Lower lobe of right lung (tissue), 2 donors: ENCODE measurements around the gene ST8SIA5. TPM values are rescaled to one million over a fixed set of nuclear protein-coding genes. Genes with fewer than 3 reads are reported as not detected.

Experiments
- ATAC-seq, 2 donors: fragments of 200-7000 bp; cut with Tn5 transposase; one replicate each; pipeline ENCODE4 v1.9.1; 2020 to 2022; ENCODE audit warnings: mild to moderate bottlenecking in 2 of 2, moderate library complexity in 2 of 2
- DNase-seq: peaks from one replicate; pipeline ENCODE4 v3.0.0-alpha.2; 2020
- H3K27ac ChIP-seq: fragments of 200-600 bp; one replicate; pipeline ENCODE4 v1.8.0; 2022
- H3K27me3 ChIP-seq: fragments of 200-600 bp; one replicate; pipeline ENCODE4 v1.8.0; 2022; ENCODE audit warnings: low read depth
- H3K36me3 ChIP-seq: fragments of 200-600 bp; one replicate; pipeline ENCODE4 v1.8.0; 2022; ENCODE audit warnings: mild to moderate bottlenecking
- H3K4me1 ChIP-seq: fragments of 200-600 bp; one replicate; pipeline ENCODE4 v1.8.0; 2022
- H3K4me3 ChIP-seq: fragments of 200-600 bp; one replicate; pipeline ENCODE4 v1.8.0; 2022; ENCODE audit warnings: mild to moderate bottlenecking
- H3K9me3 ChIP-seq: fragments of 200-600 bp; one replicate; pipeline ENCODE4 v1.8.0; 2022
- CTCF ChIP-seq: fragments of 200-600 bp; IDR thresholded peaks from one replicate; pipeline ENCODE4 v1.8.0; 2022; ENCODE audit warnings: antibody characterized with exemption, mild to moderate bottlenecking
- intact Hi-C: fragments of 100-400 bp; cut with DNase I; formaldehyde crosslinking; loops from one replicate; pipeline ENCODE4 v1.11.0; 2022
- total RNA-seq: library from RNA; stranded (reverse); fragmentation: NEBNext Ultra II Directional; extraction: Animal tissue kit (Norgen Biotek cat#: 25700); gene quantifications from one replicate; pipeline ENCODE4 v1.2.1, GENCODE V29; 2021
- donor health status: DM: no; HTN: yes; CAD: no; lungs with severe emphysema.

The ST8SIA5 gene
- total RNA-seq, 1 donor from 2014 or later, result not detected

GRCh38 chr18:46764586-46764985 lies 7.7 kb upstream of the ST8SIA5 start:
- ATAC-seq, result no peak
- Histone ChIP-seq H3K9me3 (no peaks in the 10 kb centered on the region), H3K4me1 (no peaks in the 10 kb centered on the region), H3K27ac (no peak overlapping the region), H3K36me3 (no peaks in the 10 kb centered on the region), H3K27me3 (peaks cover 12% of the 10 kb centered on the region), H3K4me3 (no peak overlapping the region)
- intact Hi-C loops, result no loop called here
- no peak for DNase-seq
- no peak for TF ChIP-seq CTCF

GRCh38 chr18:46761059-46761769 lies 4.4 kb upstream of the ST8SIA5 start:
- intact Hi-C loops, result no loop called here
- DNase-seq (no peak), ATAC-seq (no peak)
- Histone ChIP-seq H3K4me3 (no peak overlapping the region), H3K4me1 (peaks cover 19% of the 10 kb centered on the region), H3K9me3 (no peaks in the 10 kb centered on the region), H3K36me3 (no peaks in the 10 kb centered on the region), H3K27ac (no peak overlapping the region), H3K27me3 (peaks cover 44% of the 10 kb centered on the region)
- TF ChIP-seq CTCF, result no peak

- peaks cover 22% of the 10 kb centered on the region for H3K4me1 ChIP-seq
- peaks cover 57% of the 10 kb centered on the region for H3K27me3 ChIP-seq
Observed at GRCh38 chr18:46759890-46760289, 3.0 kb upstream of the ST8SIA5 start.

GRCh38 chr18:46756025-46756558 lies 761 bp downstream of the ST8SIA5 start:
- intact Hi-C loops, result no loop called here
- TF ChIP-seq CTCF, result no peak

More at GRCh38 chr18:46759890-46760289, 3.0 kb upstream of the ST8SIA5 start:
- ATAC-seq (no peak), DNase-seq (no peak)
- Histone ChIP-seq H3K4me3 (no peak overlapping the region), H3K36me3 (no peaks in the 10 kb centered on the region), H3K9me3 (no peaks in the 10 kb centered on the region), H3K27ac (no peak overlapping the region)
- intact Hi-C loops, result no loop called here
- no peak for TF ChIP-seq CTCF

GRCh38 chr18:46755315-46756024 lies 1.4 kb downstream of the ST8SIA5 start:
- Histone ChIP-seq H3K27me3 (peaks cover 63% of the 10 kb centered on the region), H3K36me3 (no peaks in the 10 kb centered on the region), H3K4me1 (peaks cover 22% of the 10 kb centered on the region), H3K9me3 (no peaks in the 10 kb centered on the region), H3K4me3 (peak overlapping the region; percentile 28), H3K27ac (no peak overlapping the region)
- DNase-seq (no peak), ATAC-seq (no peak)
- intact Hi-C loops, result no loop called here
- no peak for TF ChIP-seq CTCF

More at GRCh38 chr18:46756025-46756558, 761 bp downstream of the ST8SIA5 start:
- no peaks in the 10 kb centered on the region for H3K9me3 ChIP-seq
- H3K4me1 ChIP-seq, result peaks cover 22% of the 10 kb centered on the region
- no peak for ATAC-seq
- H3K4me3 ChIP-seq, result peak overlapping the region; percentile 28
- no peak for DNase-seq
- H3K27me3 ChIP-seq, result peaks cover 66% of the 10 kb centered on the region
- H3K27ac ChIP-seq, result no peak overlapping the region
- H3K36me3 ChIP-seq, result no peaks in the 10 kb centered on the region
